HepG2 (cell line): ENCODE measurements around the gene ACP5. TPM values are rescaled to one million over a fixed set of nuclear protein-coding genes. Genes with fewer than 3 reads are reported as not detected.

Experiments
- CHCHD3 ChIP-seq: sonication (generic); formaldehyde crosslinking; IDR thresholded peaks from 2 replicates; pipeline ENCODE4 v1.8.0; 2022; ENCODE audit warnings: mild to moderate bottlenecking, missing genetic modification reagents, moderate library complexity
- MEF2D ChIP-seq: sonication (generic); formaldehyde crosslinking; IDR thresholded peaks from 2 replicates; pipeline ENCODE4 v1.5.1; 2020; ENCODE audit warnings: mild to moderate bottlenecking, missing genetic modification reagents
- NPAS2 ChIP-seq: sonication (generic); formaldehyde crosslinking; IDR thresholded peaks from 2 replicates; pipeline ENCODE4 v1.8.0; 2022; ENCODE audit warnings: mild to moderate bottlenecking, missing genetic modification reagents, borderline replicate concordance
- NR3C1 ChIP-seq: sonication (generic); formaldehyde crosslinking; IDR thresholded peaks from 2 replicates; pipeline ENCODE4 v1.4.0; 2020; ENCODE audit warnings: missing genetic modification reagents
- POLR2A ChIP-seq, 2 experiments: IDR thresholded peaks; 2 replicates each; pipeline ENCODE4 v1.6.1; 2011; ENCODE audit warnings: low read depth in 2 of 2, low read length in 2 of 2, mild to moderate bottlenecking in 1 of 2, moderate library complexity in 1 of 2; ENCODE audit not compliant: insufficient read depth in 1 of 2
- SMAD9 ChIP-seq: sonication (generic); formaldehyde crosslinking; IDR thresholded peaks from 2 replicates; pipeline ENCODE4 v1.5.1; 2020; ENCODE audit warnings: mild to moderate bottlenecking, missing genetic modification reagents
- SMC3 ChIP-seq: IDR thresholded peaks from 2 replicates; pipeline ENCODE4 v1.6.1; 2011; ENCODE audit warnings: low read length, improper control_type of control experiment
- ZFP36L2 ChIP-seq: sonication (generic); formaldehyde crosslinking; IDR thresholded peaks from 2 replicates; pipeline ENCODE4 v1.4.0; 2020; ENCODE audit warnings: missing genetic modification reagents
- ZNF121 ChIP-seq: sonication (generic); formaldehyde crosslinking; IDR thresholded peaks from 2 replicates; pipeline ENCODE4 v1.5.0; 2020; ENCODE audit warnings: mild to moderate bottlenecking, missing genetic modification reagents
- ZNF124 ChIP-seq: sonication (generic); formaldehyde crosslinking; IDR thresholded peaks from 2 replicates; pipeline ENCODE4 v1.4.0; 2020; ENCODE audit warnings: missing genetic modification reagents
- ZNF18 ChIP-seq: sonication (generic); formaldehyde crosslinking; IDR thresholded peaks from 2 replicates; pipeline ENCODE4 v1.8.0; 2022; ENCODE audit warnings: mild to moderate bottlenecking, missing genetic modification reagents; ENCODE audit not compliant: insufficient replicate concordance
- ZNF510 ChIP-seq: sonication (generic); formaldehyde crosslinking; IDR thresholded peaks from 2 replicates; pipeline ENCODE4 v1.4.0; 2020; ENCODE audit warnings: low read depth, mild to moderate bottlenecking, missing genetic modification reagents
- ZNF549 ChIP-seq: sonication (generic); formaldehyde crosslinking; IDR thresholded peaks from 2 replicates; pipeline ENCODE4 v1.5.0; 2020; ENCODE audit warnings: missing genetic modification reagents
- ZNF616 ChIP-seq: sonication (generic); formaldehyde crosslinking; IDR thresholded peaks from 2 replicates; pipeline ENCODE4 v1.5.0; 2020; ENCODE audit warnings: low read depth, mild to moderate bottlenecking, missing genetic modification reagents
- polyA plus RNA-seq, 8 experiments: library from polyadenylated mRNA; depleted of rRNA in 3 of 8; stranded (reverse) in 7 of 8; unstranded in 1 of 8; fragments of >200 nt; fragmentation: Illumina TruSeq in 4 of 8; extraction: Trizol in 4 of 8; gene quantifications; 2 replicates each; pipeline versions ENCODE4 v1.2.1 to v1.2.3, GENCODE V29; 2011 to 2016; ENCODE audit warnings: low read depth in 4 of 8, missing spikeins in 1 of 8, mixed read lengths in 1 of 8; ENCODE audit not compliant: insufficient read depth in 1 of 8
- total RNA-seq, 5 experiments: library from RNA; depleted of rRNA; stranded (reverse); fragments of >200 nt; fragmentation: Illumina TruSeq; extraction: Trizol; gene quantifications; 2 replicates each; pipeline ENCODE4 v1.2.3, GENCODE V29; 2016; ENCODE audit warnings: low read depth in 1 of 5

The ACP5 gene
- total and polyA plus RNA-seq, 2 of the 13 experiments (the other 11 are each of a cell fraction or from before 2014, with no cell fraction given): 1.3 to 6.7 TPM

- TF ChIP-seq ZNF549 (CRISPR knock-in tag) (no peak), ZNF616 (CRISPR knock-in tag) (no peak), SMAD9 (CRISPR knock-in tag) (no peak), NR3C1 (CRISPR knock-in tag) (no peak), CHCHD3 (CRISPR knock-in tag) (no peak), POLR2A (IDR thresholded peaks at IDR 0.05; ENCODE audit: insufficient read depth in 1 of 2, low read depth in 2 of 2, low read length in 2 of 2) (no peak), ZNF124 (no peak), ZNF510 (no peak), ZNF18 (no peak), ZFP36L2 (CRISPR knock-in tag) (no peak), MEF2D (CRISPR knock-in tag) (0 out of 2 replicates have a peak, but pooled peaks have one; percentile 16), SMC3 (peak; percentile 54; the same call in 1 of the 2 replicates), ZNF121 (CRISPR knock-in tag) (peak; percentile 49), NPAS2 (no peak)
These were observed 16.9 kb downstream of the ACP5 start (continued) for GRCh38 chr19:11560404-11561051.
